Tibial nerve (tissue), 4 donors: ENCODE results near the gene NUTF2.

ENCODE experiments used
- CTCF ChIP-seq, 5 experiments: fragments of 200-600 bp in 3 of 5; fragments of 450-650 bp in 2 of 5; sonication (generic) in 3 of 5; IDR thresholded peaks; one replicate each; pipeline ENCODE4 v1.5.1; 2016 to 2019; ENCODE audit warnings: antibody characterized with exemption in 5 of 5, mild to moderate bottlenecking in 3 of 5, moderate library complexity in 2 of 5
- EP300 ChIP-seq, 2 donors: sonication (generic); formaldehyde crosslinking; IDR thresholded peaks; one replicate each; pipeline ENCODE4 v1.6.1; 2017; ENCODE audit warnings: antibody characterized with exemption in 2 of 2, mild to moderate bottlenecking in 1 of 2
- POLR2A ChIP-seq, 2 donors: fragments of 450-650 bp; IDR thresholded peaks; one replicate each; pipeline ENCODE4 v1.6.1; 2017; ENCODE audit warnings: antibody characterized with exemption in 2 of 2, mild to moderate bottlenecking in 2 of 2, moderate library complexity in 2 of 2

GRCh38 chr16:67871256-67871655 is 24.5 kb downstream of the NUTF2 start:
- TF ChIP-seq CTCF (IDR thresholded peaks at IDR 0.05) (no peak), POLR2A (IDR thresholded peaks at IDR 0.05) (no peak), EP300 (IDR thresholded peaks at IDR 0.05) (no peak)
